ENCODE data around the gene ZBTB8A. TPM values are rescaled to one million over a fixed set of nuclear protein-coding genes. Genes with fewer than 3 reads are reported as not detected.

The ZBTB8A gene
- total RNA-seq, 2 experiments from 2014 or later: not detected

DNA sequence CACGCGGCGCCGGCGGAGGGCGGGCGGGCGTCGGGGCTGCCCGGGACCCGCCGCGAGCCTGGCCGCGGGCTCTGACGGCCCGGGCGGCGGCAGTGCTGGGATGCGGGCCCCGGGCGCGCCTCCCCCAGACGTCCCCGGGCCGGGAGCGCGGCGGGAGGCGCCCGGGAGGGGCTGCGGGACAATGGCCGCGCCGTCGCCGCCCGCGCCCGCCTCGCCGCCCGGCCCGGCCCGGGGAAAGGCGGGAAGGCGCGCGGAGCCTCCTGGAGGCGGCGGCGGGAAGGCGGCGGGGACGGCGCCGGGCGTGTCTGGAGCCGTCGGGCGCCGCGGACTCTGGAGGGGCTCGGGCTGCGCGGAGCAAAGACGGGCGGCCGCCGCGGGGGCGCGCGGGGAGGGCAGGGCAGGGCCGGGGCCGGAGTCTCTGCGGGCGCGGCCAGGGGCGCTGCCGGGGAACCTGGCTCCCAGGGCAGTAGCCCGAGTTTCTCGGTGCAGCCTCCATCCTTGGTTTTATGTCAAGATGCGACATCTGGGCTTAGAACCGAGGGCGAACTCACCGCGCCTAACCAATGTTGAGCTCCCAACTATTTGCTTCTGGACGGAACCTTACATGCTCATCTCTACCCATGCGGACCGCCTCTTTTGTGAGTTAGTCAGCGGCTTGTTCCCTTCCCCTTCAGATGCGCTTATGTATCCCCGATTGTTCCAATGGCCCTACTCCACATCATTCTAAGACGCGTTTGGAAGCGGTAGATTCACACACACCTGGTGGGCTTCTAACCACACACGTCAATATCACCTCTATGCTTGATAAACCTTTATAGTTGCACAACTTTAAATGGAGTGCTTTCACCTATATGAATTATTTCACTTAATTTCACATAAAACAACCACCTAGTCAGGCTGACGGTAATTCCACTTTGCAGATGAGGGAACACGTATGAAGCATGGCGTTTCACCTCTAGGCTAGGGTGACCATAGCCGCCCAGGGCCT lies 651 bp downstream of the ZBTB8A start:
- ChIA-PET CTCF (interaction anchor here (0.6 kb wide), 1 partner anchor 9 kb away, joined by 3 read pairs; no protein-coding TSS in a partner anchor), POLR2A (no interaction called here)
- H3K4me3 ChIP-seq (ENCODE audit: low read length): peak overlapping the region; percentile 24
- no peaks in the 10 kb centered on the region for H3K9me3 Mint-ChIP-seq
- H3K27me3 ChIP-seq (ENCODE audit: control insufficient read depth in 1 of 2, insufficient read depth in 2 of 2, low read length in 2 of 2): peaks cover 29 to 53% of the 10 kb centered on the region in 2 experiments
- H3K4me1 Mint-ChIP-seq (ENCODE audit: low read depth): peaks cover 11% of the 10 kb centered on the region
- DNase-seq: peak in 2 of 14 experiments; percentile 19 to 28
- peaks cover 78% of the 10 kb centered on the region for H3K27me3 Mint-ChIP-seq
- H3K36me3 ChIP-seq (ENCODE audit: insufficient read depth, low read length): no peaks in the 10 kb centered on the region
- H3K4me1 ChIP-seq (ENCODE audit: insufficient read depth, low read length): peaks cover 9% of the 10 kb centered on the region
- no peak overlapping the region for H3K27ac ChIP-seq (ENCODE audit: low read depth in 1 of 2, low read length in 2 of 2)
- peak overlapping the region; percentile 86 for H3K4me3 Mint-ChIP-seq
- intact Hi-C loops (cut with DNase I, micrococcal nuclease): no loop called here
- H3K27ac Mint-ChIP-seq: no peak overlapping the region
- peak; percentile 41 for ATAC-seq (ENCODE audit: poor library complexity)
- no peaks in the 10 kb centered on the region for H3K36me3 Mint-ChIP-seq (ENCODE audit: low read depth)
- H3K9me3 ChIP-seq (ENCODE audit: control insufficient read depth in 1 of 2, insufficient read depth in 1 of 2, low read length in 2 of 2): no peaks in the 10 kb centered on the region
- no peak for TF ChIP-seq CTCF (IDR thresholded peaks at IDR 0.05)

GRCh38 chr1:32540605-32541004 lies 1.4 kb downstream of the ZBTB8A start:
- Mint-ChIP-seq H3K27ac (no peak overlapping the region), H3K9me3 (no peaks in the 10 kb centered on the region), H3K4me1 (ENCODE audit: low read depth) (peaks cover 11% of the 10 kb centered on the region), H3K27me3 (peaks cover 75% of the 10 kb centered on the region), H3K36me3 (ENCODE audit: low read depth) (no peaks in the 10 kb centered on the region), H3K4me3 (peak overlapping the region; percentile 86)
- Histone ChIP-seq H3K27ac (ENCODE audit: low read depth in 1 of 2, low read length in 2 of 2) (no peak overlapping the region), H3K4me1 (ENCODE audit: insufficient read depth, low read length) (peaks cover 9% of the 10 kb centered on the region), H3K4me3 (ENCODE audit: low read length) (no peak overlapping the region), H3K27me3 (ENCODE audit: control insufficient read depth in 1 of 2, insufficient read depth in 2 of 2, low read length in 2 of 2) (peaks cover 29 to 53% of the 10 kb centered on the region in 2 experiments), H3K36me3 (ENCODE audit: insufficient read depth, low read length) (no peaks in the 10 kb centered on the region), H3K9me3 (ENCODE audit: control insufficient read depth in 1 of 2, insufficient read depth in 1 of 2, low read length in 2 of 2) (no peaks in the 10 kb centered on the region)
- ChIA-PET POLR2A (no interaction called here), CTCF (no interaction called here)
- DNase-seq (no peak), ATAC-seq (ENCODE audit: poor library complexity) (no peak)
- no peak for TF ChIP-seq CTCF (IDR thresholded peaks at IDR 0.05)
- intact Hi-C loops (cut with DNase I, micrococcal nuclease): no loop called here

DNA sequence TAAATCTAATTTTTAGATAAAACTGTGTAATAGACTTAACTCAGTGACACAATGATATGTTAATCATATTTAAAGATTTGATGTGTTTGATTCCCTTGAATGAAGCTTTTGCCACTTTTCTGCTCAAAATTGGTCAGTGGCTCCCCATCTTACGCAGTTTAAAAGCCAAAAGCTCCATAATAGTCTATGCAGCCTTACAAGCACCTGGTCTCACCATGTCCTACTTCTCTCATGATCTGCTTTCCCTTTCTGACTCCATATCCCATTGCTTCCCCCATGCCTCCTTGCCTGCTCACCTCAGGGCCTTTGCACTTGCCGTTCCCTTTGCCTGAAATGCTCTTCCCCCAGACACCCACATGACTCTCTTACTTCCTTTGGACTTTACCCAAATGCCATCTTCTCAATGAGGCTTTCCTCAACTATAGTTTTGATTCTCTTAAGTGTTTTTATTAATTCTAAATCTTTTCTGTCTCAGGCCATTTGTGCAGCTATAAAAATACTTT lies 1.9 kb downstream of the ZBTB8A start:
- intact Hi-C loops (cut with DNase I, micrococcal nuclease): no loop called here
- H3K27ac ChIP-seq (ENCODE audit: low read depth in 1 of 2, low read length in 2 of 2): no peak overlapping the region
- no peaks in the 10 kb centered on the region for H3K9me3 ChIP-seq (ENCODE audit: control insufficient read depth in 1 of 2, insufficient read depth in 1 of 2, low read length in 2 of 2)
- H3K4me3 ChIP-seq (ENCODE audit: low read length): no peak overlapping the region
- peaks cover 29 to 53% of the 10 kb centered on the region in 2 experiments for H3K27me3 ChIP-seq (ENCODE audit: control insufficient read depth in 1 of 2, insufficient read depth in 2 of 2, low read length in 2 of 2)
- H3K4me1 ChIP-seq (ENCODE audit: insufficient read depth, low read length): peaks cover 9% of the 10 kb centered on the region
- H3K36me3 ChIP-seq (ENCODE audit: insufficient read depth, low read length): no peaks in the 10 kb centered on the region
- DNase-seq (no peak), ATAC-seq (ENCODE audit: poor library complexity) (no peak)
- ChIA-PET POLR2A (no interaction called here), CTCF (no interaction called here)
- Mint-ChIP-seq H3K27ac (no peak overlapping the region), H3K9me3 (no peaks in the 10 kb centered on the region), H3K4me3 (peak overlapping the region; percentile 15), H3K36me3 (ENCODE audit: low read depth) (no peaks in the 10 kb centered on the region), H3K27me3 (peaks cover 74% of the 10 kb centered on the region), H3K4me1 (ENCODE audit: low read depth) (peaks cover 11% of the 10 kb centered on the region)
- TF ChIP-seq CTCF (IDR thresholded peaks at IDR 0.05): no peak

Measured in CD4-positive, alpha-beta T cell (primary cell).